ENCODE measurements around the gene USP49. TPM values are rescaled to one million over a fixed set of nuclear protein-coding genes. Genes with fewer than 3 reads are reported as not detected.

Gene USP49
- total and polyA plus RNA-seq, 2 of the 13 experiments (the other 11 are each of a cell fraction or from before 2014, with no cell fraction given), result 2.9 to 4.3 TPM

DNA sequence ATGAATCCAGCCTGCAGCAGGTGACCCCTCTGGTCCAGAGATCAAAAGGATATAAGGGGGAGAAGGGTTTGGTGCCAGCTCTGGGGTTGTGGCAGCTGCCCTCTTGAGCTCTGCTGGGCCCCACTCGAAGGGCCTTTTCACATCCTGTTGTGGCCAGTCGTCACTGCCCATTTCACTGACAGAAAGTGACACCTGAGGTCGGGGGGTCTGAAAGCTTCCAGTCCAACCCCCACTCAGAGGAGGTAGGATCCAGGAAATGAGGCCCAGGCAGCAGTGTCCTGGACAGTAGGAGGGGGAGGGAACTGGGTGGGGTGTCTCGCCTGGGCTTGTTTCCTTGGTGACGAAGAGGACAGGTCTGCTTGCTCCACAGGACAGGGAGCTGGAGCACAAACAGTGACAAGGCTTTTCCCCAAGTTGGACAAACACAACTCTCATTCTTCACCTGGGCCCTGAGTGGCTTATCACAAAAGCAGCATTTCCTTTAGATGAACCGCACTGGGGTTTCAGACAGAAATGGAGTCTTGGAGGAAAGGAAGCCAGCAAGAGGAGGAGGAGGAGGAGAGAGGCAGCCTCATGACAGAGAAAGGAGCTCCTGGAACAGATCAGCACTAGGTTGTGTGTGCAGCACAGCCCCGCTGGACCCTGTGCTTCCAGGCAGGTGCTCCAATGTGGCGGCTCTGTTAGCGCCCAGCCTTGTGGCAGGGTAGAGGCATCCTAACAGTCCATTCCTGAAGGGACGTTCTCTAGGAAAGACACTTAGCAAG lies 126.4 kb downstream of the USP49 start (continued):
- TF ChIP-seq, protein P1, sequence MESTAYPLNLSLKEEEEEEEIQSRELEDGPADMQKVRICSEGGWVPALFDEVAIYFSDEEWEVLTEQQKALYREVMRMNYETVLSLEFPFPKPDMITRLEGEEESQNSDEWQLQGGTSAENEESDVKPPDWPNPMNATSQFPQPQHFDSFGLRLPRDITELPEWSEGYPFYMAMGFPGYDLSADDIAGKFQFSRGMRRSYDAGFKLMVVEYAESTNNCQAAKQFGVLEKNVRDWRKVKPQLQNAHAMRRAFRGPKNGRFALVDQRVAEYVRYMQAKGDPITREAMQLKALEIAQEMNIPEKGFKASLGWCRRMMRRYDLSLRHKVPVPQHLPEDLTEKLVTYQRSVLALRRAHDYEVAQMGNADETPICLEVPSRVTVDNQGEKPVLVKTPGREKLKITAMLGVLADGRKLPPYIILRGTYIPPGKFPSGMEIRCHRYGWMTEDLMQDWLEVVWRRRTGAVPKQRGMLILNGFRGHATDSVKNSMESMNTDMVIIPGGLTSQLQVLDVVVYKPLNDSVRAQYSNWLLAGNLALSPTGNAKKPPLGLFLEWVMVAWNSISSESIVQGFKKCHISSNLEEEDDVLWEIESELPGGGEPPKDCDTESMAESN (CRISPR knock-in tag; conservative IDR thresholded peaks at IDR 0.05), result peak; percentile 59; the same call in 1 of the 2 replicates
- TF ChIP-seq SRF (IDR thresholded peaks at IDR 0.05; ENCODE audit: low read depth, low read length) (no peak), ZSCAN22 (CRISPR knock-in tag; IDR thresholded peaks at IDR 0.05) (no peak), ZNF292 (CRISPR knock-in tag; IDR thresholded peaks at IDR 0.05; ENCODE audit: borderline replicate concordance, low read depth) (peak; percentile 52; the same call in 1 of the 2 replicates), ZNF121 (CRISPR knock-in tag; IDR thresholded peaks at IDR 0.05) (peak; percentile 90), GATAD2A (CRISPR knock-in tag; IDR thresholded peaks at IDR 0.05) (peak; percentile 63), MATR3 (CRISPR knock-in tag; IDR thresholded peaks at IDR 0.05) (no peak), SMARCC2 (IDR thresholded peaks at IDR 0.05) (no peak), MED13 (CRISPR knock-in tag; IDR thresholded peaks at IDR 0.05) (peak; percentile 46; the same call in 1 of the 2 replicates), ZNF839 (CRISPR knock-in tag; IDR thresholded peaks at IDR 0.05; ENCODE audit: borderline replicate concordance) (no peak), ZNF674 (CRISPR knock-in tag; IDR thresholded peaks at IDR 0.05; ENCODE audit: low read depth) (no peak), ZNF180 (CRISPR knock-in tag; IDR thresholded peaks at IDR 0.05; ENCODE audit: borderline replicate concordance, low read depth) (no peak), FOSL2 (CRISPR knock-in tag; IDR thresholded peaks at IDR 0.05) (no peak), MAF1 (CRISPR knock-in tag; IDR thresholded peaks at IDR 0.05; ENCODE audit: borderline replicate concordance) (0 out of 2 replicates have a peak, but pooled peaks have one; percentile 83), NKX3-1 (CRISPR knock-in tag; IDR thresholded peaks at IDR 0.05) (peak; percentile 55; the same call in 1 of the 2 replicates), POLR2G (IDR thresholded peaks at IDR 0.05; ENCODE audit: low read depth, low read length) (peak; percentile 57)
- TF ChIP-seq, protein P2, sequence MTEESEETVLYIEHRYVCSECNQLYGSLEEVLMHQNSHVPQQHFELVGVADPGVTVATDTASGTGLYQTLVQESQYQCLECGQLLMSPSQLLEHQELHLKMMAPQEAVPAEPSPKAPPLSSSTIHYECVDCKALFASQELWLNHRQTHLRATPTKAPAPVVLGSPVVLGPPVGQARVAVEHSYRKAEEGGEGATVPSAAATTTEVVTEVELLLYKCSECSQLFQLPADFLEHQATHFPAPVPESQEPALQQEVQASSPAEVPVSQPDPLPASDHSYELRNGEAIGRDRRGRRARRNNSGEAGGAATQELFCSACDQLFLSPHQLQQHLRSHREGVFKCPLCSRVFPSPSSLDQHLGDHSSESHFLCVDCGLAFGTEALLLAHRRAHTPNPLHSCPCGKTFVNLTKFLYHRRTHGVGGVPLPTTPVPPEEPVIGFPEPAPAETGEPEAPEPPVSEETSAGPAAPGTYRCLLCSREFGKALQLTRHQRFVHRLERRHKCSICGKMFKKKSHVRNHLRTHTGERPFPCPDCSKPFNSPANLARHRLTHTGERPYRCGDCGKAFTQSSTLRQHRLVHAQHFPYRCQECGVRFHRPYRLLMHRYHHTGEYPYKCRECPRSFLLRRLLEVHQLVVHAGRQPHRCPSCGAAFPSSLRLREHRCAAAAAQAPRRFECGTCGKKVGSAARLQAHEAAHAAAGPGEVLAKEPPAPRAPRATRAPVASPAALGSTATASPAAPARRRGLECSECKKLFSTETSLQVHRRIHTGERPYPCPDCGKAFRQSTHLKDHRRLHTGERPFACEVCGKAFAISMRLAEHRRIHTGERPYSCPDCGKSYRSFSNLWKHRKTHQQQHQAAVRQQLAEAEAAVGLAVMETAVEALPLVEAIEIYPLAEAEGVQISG (CRISPR knock-in tag; IDR thresholded peaks at IDR 0.05), result no peak; the same call in 1 of the 2 replicates
- TF ChIP-seq, protein P3, sequence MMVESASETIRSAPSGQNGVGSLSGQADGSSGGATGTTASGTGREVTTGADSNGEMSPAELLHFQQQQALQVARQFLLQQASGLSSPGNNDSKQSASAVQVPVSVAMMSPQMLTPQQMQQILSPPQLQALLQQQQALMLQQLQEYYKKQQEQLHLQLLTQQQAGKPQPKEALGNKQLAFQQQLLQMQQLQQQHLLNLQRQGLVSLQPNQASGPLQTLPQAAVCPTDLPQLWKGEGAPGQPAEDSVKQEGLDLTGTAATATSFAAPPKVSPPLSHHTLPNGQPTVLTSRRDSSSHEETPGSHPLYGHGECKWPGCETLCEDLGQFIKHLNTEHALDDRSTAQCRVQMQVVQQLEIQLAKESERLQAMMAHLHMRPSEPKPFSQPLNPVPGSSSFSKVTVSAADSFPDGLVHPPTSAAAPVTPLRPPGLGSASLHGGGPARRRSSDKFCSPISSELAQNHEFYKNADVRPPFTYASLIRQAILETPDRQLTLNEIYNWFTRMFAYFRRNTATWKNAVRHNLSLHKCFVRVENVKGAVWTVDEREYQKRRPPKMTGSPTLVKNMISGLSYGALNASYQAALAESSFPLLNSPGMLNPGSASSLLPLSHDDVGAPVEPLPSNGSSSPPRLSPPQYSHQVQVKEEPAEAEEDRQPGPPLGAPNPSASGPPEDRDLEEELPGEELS (CRISPR knock-in tag; IDR thresholded peaks at IDR 0.05), result peak; percentile 70
- TF ChIP-seq, protein P4, sequence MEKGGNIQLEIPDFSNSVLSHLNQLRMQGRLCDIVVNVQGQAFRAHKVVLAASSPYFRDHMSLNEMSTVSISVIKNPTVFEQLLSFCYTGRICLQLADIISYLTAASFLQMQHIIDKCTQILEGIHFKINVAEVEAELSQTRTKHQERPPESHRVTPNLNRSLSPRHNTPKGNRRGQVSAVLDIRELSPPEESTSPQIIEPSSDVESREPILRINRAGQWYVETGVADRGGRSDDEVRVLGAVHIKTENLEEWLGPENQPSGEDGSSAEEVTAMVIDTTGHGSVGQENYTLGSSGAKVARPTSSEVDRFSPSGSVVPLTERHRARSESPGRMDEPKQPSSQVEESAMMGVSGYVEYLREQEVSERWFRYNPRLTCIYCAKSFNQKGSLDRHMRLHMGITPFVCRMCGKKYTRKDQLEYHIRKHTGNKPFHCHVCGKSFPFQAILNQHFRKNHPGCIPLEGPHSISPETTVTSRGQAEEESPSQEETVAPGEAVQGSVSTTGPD (CRISPR knock-in tag; IDR thresholded peaks at IDR 0.05), result no peak
- TF ChIP-seq, protein P5, sequence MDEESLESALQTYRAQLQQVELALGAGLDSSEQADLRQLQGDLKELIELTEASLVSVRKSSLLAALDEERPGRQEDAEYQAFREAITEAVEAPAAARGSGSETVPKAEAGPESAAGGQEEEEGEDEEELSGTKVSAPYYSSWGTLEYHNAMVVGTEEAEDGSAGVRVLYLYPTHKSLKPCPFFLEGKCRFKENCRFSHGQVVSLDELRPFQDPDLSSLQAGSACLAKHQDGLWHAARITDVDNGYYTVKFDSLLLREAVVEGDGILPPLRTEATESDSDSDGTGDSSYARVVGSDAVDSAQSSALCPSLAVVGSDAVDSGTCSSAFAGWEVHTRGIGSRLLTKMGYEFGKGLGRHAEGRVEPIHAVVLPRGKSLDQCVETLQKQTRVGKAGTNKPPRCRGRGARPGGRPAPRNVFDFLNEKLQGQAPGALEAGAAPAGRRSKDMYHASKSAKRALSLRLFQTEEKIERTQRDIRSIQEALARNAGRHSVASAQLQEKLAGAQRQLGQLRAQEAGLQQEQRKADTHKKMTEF (CRISPR knock-in tag; IDR thresholded peaks at IDR 0.05), result no peak
